HepG2 (cell line): ENCODE measurements around the gene DLG1. TPM values are rescaled to one million over a fixed set of nuclear protein-coding genes. Genes with fewer than 3 reads are reported as not detected.

Experiments used
- ATAC-seq: fragments of 200-7000 bp; cut with Tn5 transposase; 3 replicates; pipeline ENCODE4 v1.9.1; 2020; ENCODE audit warnings: mild to moderate bottlenecking, moderate library complexity
- BruUV-seq: library from RNA; stranded (reverse); fragments of 400-500 nt; replicated peaks from 2 replicates; lab custom pipeline; 2021; lab: Mats Ljungman, UMichigan
- CTCF ChIA-PET: fragments of 300-600 bp; formaldehyde crosslinking; extraction: SDS; loops from one replicate; lab custom pipeline; 2021; ENCODE audit warnings: low total read pairs, inconsistent platforms, low intra/inter-chr PET ratio; lab: Yijun Ruan, JAX
- POLR2A ChIA-PET: fragments of 350-600 bp; sonication (Branson Sonifier 250); formaldehyde crosslinking; loops from one replicate; lab custom pipeline; 2020; ENCODE audit warnings: antibody characterized with exemption, inconsistent platforms; lab: Yijun Ruan, JAX
- DNase-seq: peaks from one replicate; pipeline ENCODE4 v3.0.0-alpha.2; 2015; ENCODE audit warnings: low spot score
- FAIRE-seq: peaks from 3 replicates; lab custom pipeline; 2011; peaks lifted over from hg19 to GRCh38; lab: Jason Lieb, UNC
- H2AFZ ChIP-seq: one replicate; pipeline ENCODE4 v1.6.1; 2011; ENCODE audit warnings: low read length, inconsistent platforms
- H3K27ac ChIP-seq: fragments of 300-600 bp; 3 replicates; pipeline ENCODE4 v1.8.0; 2011; ENCODE audit warnings: mixed run types, mild to moderate bottlenecking, mixed read lengths, low read length, inconsistent platforms; ENCODE audit not compliant: insufficient read depth; ENCODE audit errors: extremely low read length
- H3K27me3 ChIP-seq, 2 experiments: fragments of 200-600 bp in 1 of 2; 2 replicates in 1 of 2; 3 replicates in 1 of 2; pipeline versions ENCODE4 v1.6.0 to v1.8.0; 2011; ENCODE audit warnings: low read length in 2 of 2, mild to moderate bottlenecking in 2 of 2, moderate library complexity in 2 of 2, inconsistent platforms in 1 of 2; ENCODE audit not compliant: insufficient read depth in 2 of 2, control insufficient read depth in 1 of 2
- H3K36me3 ChIP-seq, 2 experiments: fragments of 200-600 bp in 1 of 2; replicated peaks in 1 of 2; 2 replicates in 1 of 2; 3 replicates in 1 of 2; pipeline versions ENCODE4 v1.5.1 to v1.8.0; 2011; ENCODE audit warnings: low read length in 2 of 2, inconsistent platforms in 1 of 2; ENCODE audit not compliant: insufficient read depth in 2 of 2, control insufficient read depth in 1 of 2
- H3K4me1 ChIP-seq: 2 replicates; pipeline ENCODE4 v1.5.1; 2012; ENCODE audit warnings: low read length, inconsistent platforms; ENCODE audit not compliant: insufficient read depth
- H3K4me2 ChIP-seq: 2 replicates; pipeline ENCODE4 v1.6.0; 2011; ENCODE audit warnings: low read depth, low read length, inconsistent platforms
- H3K4me3 ChIP-seq, 3 experiments: fragments of 200-600 bp in 1 of 3; sonication (generic), shearing (Covaris generic) in 1 of 3; replicated peaks in 1 of 3; 2 replicates each; pipeline ENCODE4 v1.5.1; 2011 to 2016; ENCODE audit warnings: low read length in 3 of 3, inconsistent platforms in 2 of 3, low read depth in 2 of 3, mild to moderate bottlenecking in 2 of 3, control low read depth in 1 of 3, mixed read lengths in 1 of 3; ENCODE audit not compliant: insufficient read depth in 1 of 3
- H3K79me2 ChIP-seq: one replicate; pipeline ENCODE4 v1.6.1; 2011; ENCODE audit warnings: low read length, inconsistent platforms; ENCODE audit not compliant: insufficient read depth
- H3K9ac ChIP-seq: 2 replicates; pipeline ENCODE4 v1.6.0; 2011; ENCODE audit warnings: mild to moderate bottlenecking, low read depth, low read length, inconsistent platforms; ENCODE audit not compliant: insufficient read depth
- H3K9me3 ChIP-seq: 2 replicates; pipeline ENCODE4 v1.5.1; 2012; ENCODE audit warnings: mild to moderate bottlenecking, low read length
- H4K20me1 ChIP-seq: 2 replicates; pipeline ENCODE4 v1.6.0; 2011; ENCODE audit warnings: inconsistent platforms, mild to moderate bottlenecking, low read length, moderate library complexity; ENCODE audit not compliant: insufficient read depth
- ATF4 ChIP-seq, 2 experiments: fragments of 450-650 bp in 1 of 2; sonication (generic) in 1 of 2; formaldehyde crosslinking; IDR thresholded peaks; 2 replicates each; pipeline versions ENCODE4 v1.5.0 to v1.8.0; 2020 to 2022; ENCODE audit warnings: mild to moderate bottlenecking in 1 of 2, missing genetic modification reagents in 1 of 2
- CSRNP1 ChIP-seq: sonication (generic); formaldehyde crosslinking; IDR thresholded peaks from 2 replicates; pipeline ENCODE4 v1.8.1; 2023; ENCODE audit warnings: mild to moderate bottlenecking, missing genetic modification reagents
- HES4 ChIP-seq: sonication (generic); formaldehyde crosslinking; IDR thresholded peaks from 2 replicates; pipeline ENCODE4 v1.9.0; 2021; ENCODE audit warnings: mild to moderate bottlenecking, missing genetic modification reagents, borderline replicate concordance
- HNRNPUL1 ChIP-seq: fragments of 200-400 bp; formaldehyde crosslinking; IDR thresholded peaks from 2 replicates; pipeline ENCODE4 v1.6.1; 2017; ENCODE audit warnings: low read depth, mild to moderate bottlenecking, low read length, moderate library complexity
- KDM2A ChIP-seq: sonication (generic); formaldehyde crosslinking; IDR thresholded peaks from 2 replicates; pipeline ENCODE4 v1.4.0; 2020; ENCODE audit warnings: low read depth, missing genetic modification reagents, borderline replicate concordance
- MTA1 ChIP-seq: sonication (generic); formaldehyde crosslinking; IDR thresholded peaks from 2 replicates; pipeline ENCODE4 v1.4.0; 2020; ENCODE audit warnings: missing genetic modification reagents, mild to moderate bottlenecking, borderline replicate concordance
- MTA3 ChIP-seq: sonication (generic); formaldehyde crosslinking; IDR thresholded peaks from 2 replicates; pipeline ENCODE4 v1.4.0; 2020; ENCODE audit warnings: missing genetic modification reagents
- MZF1 ChIP-seq: sonication (generic); formaldehyde crosslinking; IDR thresholded peaks from 2 replicates; pipeline ENCODE4 v1.8.1; 2023; ENCODE audit warnings: mild to moderate bottlenecking, missing genetic modification reagents, borderline replicate concordance
- RARA ChIP-seq: IDR thresholded peaks from 2 replicates; pipeline ENCODE4 v1.6.1; 2016; ENCODE audit warnings: missing genetic modification reagents, missing compliant biosample characterization
- SNAI1 ChIP-seq: sonication (generic); formaldehyde crosslinking; IDR thresholded peaks from 2 replicates; pipeline ENCODE4 v1.5.0; 2020; ENCODE audit warnings: mild to moderate bottlenecking, missing genetic modification reagents, borderline replicate concordance
- SRSF1 ChIP-seq: fragments of 200-400 bp; formaldehyde crosslinking; optimal IDR thresholded peaks from 2 replicates; pipeline ENCODE3; 2017; ENCODE audit warnings: mild to moderate bottlenecking, low read depth, low read length, moderate library complexity
- THYN1 ChIP-seq: sonication (generic); formaldehyde crosslinking; IDR thresholded peaks from 2 replicates; pipeline ENCODE4 v1.8.1; 2023; ENCODE audit warnings: low read depth, mild to moderate bottlenecking, moderate library complexity, missing genetic modification reagents, borderline replicate concordance
- ZNF12 ChIP-seq: sonication (generic); formaldehyde crosslinking; IDR thresholded peaks from 2 replicates; pipeline ENCODE4 v1.5.0; 2020; ENCODE audit warnings: missing genetic modification reagents
- ZNF20 ChIP-seq: sonication (generic); formaldehyde crosslinking; IDR thresholded peaks from 2 replicates; pipeline ENCODE4 v1.4.0; 2020; ENCODE audit warnings: mild to moderate bottlenecking, moderate library complexity, missing genetic modification reagents
- ZNF253 ChIP-seq: sonication (generic); formaldehyde crosslinking; IDR thresholded peaks from 2 replicates; pipeline ENCODE4 v1.8.0; 2022; ENCODE audit warnings: mild to moderate bottlenecking, missing genetic modification reagents, borderline replicate concordance
- ZSCAN29 ChIP-seq: sonication (generic); formaldehyde crosslinking; conservative IDR thresholded peaks from 2 replicates; pipeline ENCODE4 v1.4.0; 2020; ENCODE audit warnings: mild to moderate bottlenecking, missing genetic modification reagents
- WGBS: methylation state at CpG from one replicate; pipeline ENCODE4 v1.1.6; 2017; ENCODE audit warnings: low lambda C conversion rate; 5-methylcytosine and 5-hydroxymethylcytosine counted together
- in situ Hi-C: cut with HindIII; loops from 2 replicates; pipeline ENCODE4 v1.10.0; 2017; ENCODE audit warnings: low pct_unique_long_range_greater_than_20kb; ENCODE audit not compliant: extremely low pct_ligation_motif_present
- intact Hi-C: fragments of 100-400 bp; cut with micrococcal nuclease; formaldehyde crosslinking; loops from one replicate; pipeline ENCODE4 v1.10.0; 2022; ENCODE audit not compliant: unreplicated experiment
- polyA plus RNA-seq, 8 experiments: library from polyadenylated mRNA; depleted of rRNA in 3 of 8; stranded (reverse) in 7 of 8; unstranded in 1 of 8; fragments of >200 nt; fragmentation: Illumina TruSeq in 4 of 8; extraction: Trizol in 4 of 8; gene quantifications; 2 replicates each; pipeline versions ENCODE4 v1.2.1 to v1.2.3, GENCODE V29; 2011 to 2016; ENCODE audit warnings: low read depth in 4 of 8, missing spikeins in 1 of 8, mixed read lengths in 1 of 8; ENCODE audit not compliant: insufficient read depth in 1 of 8
- total RNA-seq, 5 experiments: library from RNA; depleted of rRNA; stranded (reverse); fragments of >200 nt; fragmentation: Illumina TruSeq; extraction: Trizol; gene quantifications; 2 replicates each; pipeline ENCODE4 v1.2.3, GENCODE V29; 2016; ENCODE audit warnings: low read depth in 1 of 5

Gene DLG1
- total and polyA plus RNA-seq, 2 of the 13 experiments (the other 11 are each of a cell fraction or from before 2014, with no cell fraction given) = 30.5 to 104 TPM

DNA sequence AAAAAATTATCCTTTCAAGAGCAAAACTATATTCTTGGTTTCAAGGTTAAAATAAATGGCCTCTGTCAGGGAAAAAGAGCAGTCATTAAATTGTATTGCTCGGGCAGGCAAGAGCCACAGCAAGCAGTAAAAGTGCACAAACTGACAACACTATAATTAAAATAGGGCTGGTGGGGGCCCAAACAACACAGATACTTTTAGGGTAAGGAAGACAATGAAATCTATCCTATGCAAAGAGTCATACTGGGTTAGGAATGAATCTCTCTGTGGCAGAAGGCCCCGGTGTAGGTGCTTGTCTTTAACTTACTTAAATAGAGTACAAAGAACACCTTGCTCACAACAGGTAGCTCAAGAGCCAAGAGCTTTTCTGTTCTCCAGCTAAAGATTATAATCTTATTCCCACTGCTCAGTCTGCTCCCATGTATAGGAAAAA lies 94.7 kb downstream of the DLG1 start (continued):
- no peak for TF ChIP-seq CSRNP1 (CRISPR knock-in tag)
- no peak for TF ChIP-seq HNRNPUL1
- no peak for TF ChIP-seq SNAI1 (CRISPR knock-in tag)

DNA sequence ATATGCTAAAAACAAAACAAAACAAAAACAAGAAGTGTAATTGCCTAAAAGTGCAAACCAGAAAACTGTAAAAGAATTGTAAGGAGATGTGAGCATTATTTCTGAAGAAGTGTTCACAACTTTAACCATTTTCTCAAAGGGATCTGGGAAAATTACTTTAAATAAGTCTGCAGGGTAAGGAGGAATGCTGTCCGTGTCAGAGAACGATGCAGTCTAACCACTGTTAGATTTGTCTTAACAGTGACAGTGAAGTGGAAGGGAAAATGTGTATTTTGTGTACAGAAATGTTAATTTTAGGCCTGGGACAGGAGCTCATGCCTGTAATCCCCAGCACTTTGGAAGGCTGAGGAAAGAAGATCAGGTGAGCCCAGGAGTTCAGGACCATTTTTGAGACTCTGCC lies 95.7 kb downstream of the DLG1 start:
- Histone ChIP-seq H3K79me2 (peaks cover 99% of the 10 kb centered on the region), H3K27ac (no peak overlapping the region), H4K20me1 (peaks cover 29% of the 10 kb centered on the region), H2AFZ (no peak overlapping the region), H3K4me1 (peaks cover 37% of the 10 kb centered on the region), H3K36me3 (no peaks in the 10 kb centered on the region; a peak in 1 of 5 replicates), H3K27me3 (no peaks in the 10 kb centered on the region), H3K4me2 (no peak overlapping the region), H3K9ac (no peak overlapping the region), H3K4me3 (no peak overlapping the region), H3K9me3 (no peaks in the 10 kb centered on the region)
- no TSS peak for BruUV-seq
- POLR2A ChIA-PET = no interaction called here
- TF ChIP-seq ZNF20 = no peak
- no peak for TF ChIP-seq ATF4 (CRISPR knock-in tag; IDR thresholded peaks at IDR 0.05)
- TF ChIP-seq SRSF1 = no peak
- no peak for TF ChIP-seq RARA (CRISPR knock-in tag)
- no peak for TF ChIP-seq ZNF253 (CRISPR knock-in tag)
- no peak for TF ChIP-seq THYN1 (CRISPR knock-in tag)
- no peak for TF ChIP-seq MTA1 (CRISPR knock-in tag)
- no peak for TF ChIP-seq CSRNP1 (CRISPR knock-in tag)
- no peak for TF ChIP-seq ZNF12 (CRISPR knock-in tag)
- no peak for TF ChIP-seq ZSCAN29 (CRISPR knock-in tag)
- no peak for TF ChIP-seq HES4 (CRISPR knock-in tag)
- no peak for TF ChIP-seq KDM2A (CRISPR knock-in tag)
- TF ChIP-seq MTA3 (CRISPR knock-in tag) = no peak
- TF ChIP-seq MZF1 (CRISPR knock-in tag) = no peak
- ATAC-seq (no peak), DNase-seq (no peak), FAIRE-seq (no peak)
- in situ Hi-C loops (no loop called here), intact Hi-C loops (no loop called here)
- WGBS = 92% methylated on average over 2 of the region's 2 CpGs
- CTCF ChIA-PET = no interaction called here
